ENCODE results near the gene MYRFL.

DNA sequence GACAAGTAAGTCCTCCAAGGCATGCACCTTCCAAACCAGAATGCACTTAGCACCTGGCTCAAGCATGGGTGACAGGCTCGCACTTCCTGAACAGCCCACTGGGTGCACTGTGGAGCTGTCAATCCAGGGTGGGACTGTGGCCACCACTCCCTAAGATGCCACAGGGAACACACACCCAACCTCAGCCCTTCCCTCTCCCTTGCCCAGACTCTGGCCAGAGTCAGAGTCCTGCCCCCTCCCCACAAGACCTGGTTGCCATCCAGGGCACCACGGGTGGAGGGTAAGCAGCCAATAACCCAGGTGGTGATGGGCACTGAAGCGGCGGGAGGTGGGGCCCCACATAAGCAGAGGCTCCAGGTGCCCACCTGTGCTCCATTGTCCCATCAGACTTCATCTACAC lies 160.6 kb downstream of the MYRFL start:
- no peak for TF ChIP-seq POLR2A (IDR thresholded peaks at IDR 0.05)
- TF ChIP-seq, protein P1, sequence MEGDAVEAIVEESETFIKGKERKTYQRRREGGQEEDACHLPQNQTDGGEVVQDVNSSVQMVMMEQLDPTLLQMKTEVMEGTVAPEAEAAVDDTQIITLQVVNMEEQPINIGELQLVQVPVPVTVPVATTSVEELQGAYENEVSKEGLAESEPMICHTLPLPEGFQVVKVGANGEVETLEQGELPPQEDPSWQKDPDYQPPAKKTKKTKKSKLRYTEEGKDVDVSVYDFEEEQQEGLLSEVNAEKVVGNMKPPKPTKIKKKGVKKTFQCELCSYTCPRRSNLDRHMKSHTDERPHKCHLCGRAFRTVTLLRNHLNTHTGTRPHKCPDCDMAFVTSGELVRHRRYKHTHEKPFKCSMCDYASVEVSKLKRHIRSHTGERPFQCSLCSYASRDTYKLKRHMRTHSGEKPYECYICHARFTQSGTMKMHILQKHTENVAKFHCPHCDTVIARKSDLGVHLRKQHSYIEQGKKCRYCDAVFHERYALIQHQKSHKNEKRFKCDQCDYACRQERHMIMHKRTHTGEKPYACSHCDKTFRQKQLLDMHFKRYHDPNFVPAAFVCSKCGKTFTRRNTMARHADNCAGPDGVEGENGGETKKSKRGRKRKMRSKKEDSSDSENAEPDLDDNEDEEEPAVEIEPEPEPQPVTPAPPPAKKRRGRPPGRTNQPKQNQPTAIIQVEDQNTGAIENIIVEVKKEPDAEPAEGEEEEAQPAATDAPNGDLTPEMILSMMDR (IDR thresholded peaks at IDR 0.05): no peak
